HepG2 (cell line): ENCODE data around the gene AK2. TPM values are rescaled to one million over a fixed set of nuclear protein-coding genes. Genes with fewer than 3 reads are reported as not detected.
A peak's percentile ranks its signal among the peaks of the same experiment; 100 is the strongest.

Experiments
- ARID2 ChIP-seq: sonication (generic); formaldehyde crosslinking; IDR thresholded peaks from 2 replicates; pipeline ENCODE4 v1.8.1; 2022; ENCODE audit warnings: mild to moderate bottlenecking, missing genetic modification reagents, borderline replicate concordance
- CENPX ChIP-seq: sonication (generic); formaldehyde crosslinking; IDR thresholded peaks from 2 replicates; pipeline ENCODE4 v1.9.0; 2021; ENCODE audit warnings: mild to moderate bottlenecking, missing genetic modification reagents, moderate library complexity
- CHD4 ChIP-seq: fragments of 200-600 bp; sonication (generic); IDR thresholded peaks from 2 replicates; pipeline ENCODE4 v1.7.0; 2017; ENCODE audit warnings: mild to moderate bottlenecking, low read length, borderline replicate concordance
- FOXA1 ChIP-seq, 2 experiments: fragments of 450-650 bp in 1 of 2; sonication (generic) in 1 of 2; formaldehyde crosslinking in 1 of 2; IDR thresholded peaks; 2 replicates each; pipeline versions ENCODE4 v1.4.0 to v1.6.1; 2016 to 2020; ENCODE audit warnings: missing genetic modification reagents in 1 of 2
- FOXC1 ChIP-seq: sonication (generic); formaldehyde crosslinking; IDR thresholded peaks from 2 replicates; pipeline ENCODE4 v1.8.0; 2022; ENCODE audit warnings: mild to moderate bottlenecking, missing genetic modification reagents, borderline replicate concordance
- GTF2F1 ChIP-seq: fragments of 150-350 bp; IDR thresholded peaks from 2 replicates; pipeline ENCODE4 v1.6.1; 2014; ENCODE audit warnings: low read length
- MED1 ChIP-seq: sonication (generic); formaldehyde crosslinking; IDR thresholded peaks from 2 replicates; pipeline ENCODE4 v1.4.0; 2020; ENCODE audit warnings: missing genetic modification reagents
- MTA1 ChIP-seq: sonication (generic); formaldehyde crosslinking; IDR thresholded peaks from 2 replicates; pipeline ENCODE4 v1.4.0; 2020; ENCODE audit warnings: missing genetic modification reagents, mild to moderate bottlenecking, borderline replicate concordance
- NONO ChIP-seq, 2 experiments: fragments of 450-650 bp in 1 of 2; sonication (generic) in 1 of 2; formaldehyde crosslinking in 1 of 2; IDR thresholded peaks in 1 of 2; conservative IDR thresholded peaks in 1 of 2; 2 replicates each; pipeline versions ENCODE4 v1.6.1 to v1.8.0; 2017 to 2022; ENCODE audit warnings: mild to moderate bottlenecking in 1 of 2, missing genetic modification reagents in 1 of 2, moderate library complexity in 1 of 2
- NR2C2 ChIP-seq: sonication (generic); formaldehyde crosslinking; IDR thresholded peaks from 2 replicates; pipeline ENCODE4 v1.4.0; 2020; ENCODE audit warnings: missing genetic modification reagents, mild to moderate bottlenecking, moderate library complexity, borderline replicate concordance
- POLR2A ChIP-seq, 2 experiments: IDR thresholded peaks; 2 replicates each; pipeline ENCODE4 v1.6.1; 2011; ENCODE audit warnings: low read depth in 2 of 2, low read length in 2 of 2, mild to moderate bottlenecking in 1 of 2, moderate library complexity in 1 of 2; ENCODE audit not compliant: insufficient read depth in 1 of 2
- SIN3B ChIP-seq: fragments of 150-350 bp; IDR thresholded peaks from 2 replicates; pipeline ENCODE4 v1.6.1; 2014; ENCODE audit warnings: low read length
- SNRNP70 ChIP-seq: fragments of 200-400 bp; formaldehyde crosslinking; IDR thresholded peaks from 2 replicates; pipeline ENCODE4 v1.6.1; 2017; ENCODE audit warnings: mild to moderate bottlenecking, low read depth, low read length, moderate library complexity
- STAT5B ChIP-seq: sonication (generic); formaldehyde crosslinking; IDR thresholded peaks from 2 replicates; pipeline ENCODE4 v1.4.0; 2020; ENCODE audit warnings: missing genetic modification reagents
- ZC3H13 ChIP-seq: sonication (generic); formaldehyde crosslinking; IDR thresholded peaks from 2 replicates; pipeline ENCODE4 v1.8.1; 2023; ENCODE audit warnings: mild to moderate bottlenecking, missing genetic modification reagents, moderate library complexity
- ZFP36 ChIP-seq: fragments of 150-350 bp; IDR thresholded peaks from 2 replicates; pipeline ENCODE4 v1.6.1; 2018; ENCODE audit warnings: borderline replicate concordance, low read length, low read depth; ENCODE audit not compliant: partially characterized antibody
- ZFP62 ChIP-seq: sonication (generic); formaldehyde crosslinking; IDR thresholded peaks from 2 replicates; pipeline ENCODE4 v1.4.0; 2020; ENCODE audit warnings: missing genetic modification reagents
- ZNF205 ChIP-seq: IDR thresholded peaks from 2 replicates; pipeline ENCODE4 v1.6.1; 2018; ENCODE audit warnings: missing biosample characterization, missing genetic modification reagents
- ZNF224 ChIP-seq: sonication (generic); formaldehyde crosslinking; IDR thresholded peaks from 2 replicates; pipeline ENCODE4 v1.5.0; 2020; ENCODE audit warnings: mild to moderate bottlenecking, missing genetic modification reagents
- ZNF3 ChIP-seq: IDR thresholded peaks from 2 replicates; pipeline ENCODE4 v1.7.0; 2017; ENCODE audit warnings: inconsistent platforms
- ZNF441 ChIP-seq: sonication (generic); formaldehyde crosslinking; IDR thresholded peaks from 2 replicates; pipeline ENCODE4 v1.7.0; 2021; ENCODE audit warnings: missing genetic modification reagents, borderline replicate concordance
- ZNF616 ChIP-seq: sonication (generic); formaldehyde crosslinking; IDR thresholded peaks from 2 replicates; pipeline ENCODE4 v1.5.0; 2020; ENCODE audit warnings: low read depth, mild to moderate bottlenecking, missing genetic modification reagents
- ZNF879 ChIP-seq: sonication (generic); formaldehyde crosslinking; IDR thresholded peaks from 2 replicates; pipeline ENCODE4 v1.8.1; 2023; ENCODE audit warnings: missing genetic modification reagents
- polyA plus RNA-seq, 8 experiments: library from polyadenylated mRNA; depleted of rRNA in 3 of 8; stranded (reverse) in 7 of 8; unstranded in 1 of 8; fragments of >200 nt; fragmentation: Illumina TruSeq in 4 of 8; extraction: Trizol in 4 of 8; gene quantifications; 2 replicates each; pipeline versions ENCODE4 v1.2.1 to v1.2.3, GENCODE V29; 2011 to 2016; ENCODE audit warnings: low read depth in 4 of 8, missing spikeins in 1 of 8, mixed read lengths in 1 of 8; ENCODE audit not compliant: insufficient read depth in 1 of 8
- total RNA-seq, 5 experiments: library from RNA; depleted of rRNA; stranded (reverse); fragments of >200 nt; fragmentation: Illumina TruSeq; extraction: Trizol; gene quantifications; 2 replicates each; pipeline ENCODE4 v1.2.3, GENCODE V29; 2016; ENCODE audit warnings: low read depth in 1 of 5
- TF ChIP-seq, protein P1 (sequence below): sonication (generic); formaldehyde crosslinking; IDR thresholded peaks from 2 replicates; pipeline ENCODE4 v1.5.0; 2020; ENCODE audit warnings: missing genetic modification reagents
- TF ChIP-seq, protein P2 (sequence below): sonication (generic); formaldehyde crosslinking; IDR thresholded peaks from 2 replicates; pipeline ENCODE4 v1.8.1; 2023; ENCODE audit warnings: mild to moderate bottlenecking, missing genetic modification reagents
- TF ChIP-seq, protein P3 (sequence below): sonication (generic); formaldehyde crosslinking; IDR thresholded peaks from 2 replicates; pipeline ENCODE4 v1.8.0; 2022; ENCODE audit warnings: mild to moderate bottlenecking, missing genetic modification reagents, moderate library complexity

AK2 gene
- total and polyA plus RNA-seq, 2 of the 13 experiments (the other 11 are each of a cell fraction or from before 2014, with no cell fraction given) = 170 to 188 TPM

DNA sequence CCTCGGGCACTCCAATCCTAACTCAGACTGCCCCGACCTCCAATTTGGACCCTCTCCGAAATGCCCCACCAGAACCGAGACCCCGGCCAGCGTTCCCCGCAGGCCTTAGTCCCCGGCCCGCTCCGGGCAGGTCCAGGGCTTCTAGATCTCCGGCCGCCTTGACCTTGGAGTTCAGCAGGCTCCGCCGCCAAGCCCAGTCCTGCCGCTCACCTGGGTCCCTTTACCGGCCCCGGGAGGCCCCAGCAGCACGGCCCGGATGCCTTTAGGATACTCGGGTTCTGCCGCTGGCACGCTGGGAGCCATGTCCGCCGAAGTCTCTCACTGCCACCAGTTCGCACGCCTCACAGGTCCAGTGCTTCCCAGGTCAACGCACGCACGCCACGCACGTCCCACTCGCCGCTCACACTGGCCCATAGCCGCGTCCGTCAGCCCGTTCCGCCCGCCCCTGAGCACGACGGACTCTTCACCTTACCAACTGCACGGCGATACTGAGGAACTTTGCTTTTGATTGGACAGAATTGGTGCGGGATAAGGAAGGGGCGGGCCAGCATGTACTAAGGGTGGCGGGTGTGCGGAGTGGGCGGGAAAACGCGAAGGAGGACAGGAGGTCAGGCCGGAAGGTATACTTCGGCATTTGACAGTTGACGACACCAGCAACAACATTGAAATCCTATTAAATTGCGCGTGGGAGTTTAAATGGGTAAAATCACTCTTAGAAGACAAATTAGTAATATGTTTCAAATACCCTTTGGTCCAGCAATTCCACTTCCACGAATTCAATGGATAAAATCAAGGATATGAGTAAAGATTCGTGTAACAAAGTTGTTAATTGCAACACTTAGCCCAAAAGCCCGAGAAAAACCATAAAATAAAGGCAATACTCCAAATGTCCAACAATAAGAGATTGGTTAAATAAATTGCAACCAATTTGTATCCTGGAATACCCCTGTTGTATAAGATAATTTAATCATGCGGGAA is at the start of gene AK2 (continued):
- TF ChIP-seq ZNF441 (CRISPR knock-in tag) (peak; percentile 52), SIN3B (no peak), MED1 (CRISPR knock-in tag) (peak; percentile 55; the same call in 1 of the 2 replicates), ZC3H13 (CRISPR knock-in tag) (peak; percentile 94; the same call in 1 of the 2 replicates), SNRNP70 (no peak), ZNF205 (CRISPR knock-in tag) (0 out of 2 replicates have a peak, but pooled peaks have one; percentile 36), ZFP62 (CRISPR knock-in tag) (no peak), STAT5B (CRISPR knock-in tag) (no peak), NONO (IDR thresholded peaks at IDR 0.05) (no peak), NONO (CRISPR knock-in tag; conservative IDR thresholded peaks at IDR 0.05) (peak; percentile 93), GTF2F1 (no peak), FOXA1 (IDR thresholded peaks at IDR 0.05) (no peak), FOXA1 (CRISPR knock-in tag; IDR thresholded peaks at IDR 0.05) (peak; percentile 3; the same call in 1 of the 2 replicates), ARID2 (CRISPR knock-in tag) (peak; percentile 95; the same call in 1 of the 2 replicates), NR2C2 (CRISPR knock-in tag) (peak; percentile 98), CHD4 (no peak), FOXC1 (CRISPR knock-in tag) (peak; percentile 70; the same call in 1 of the 2 replicates), CENPX (CRISPR knock-in tag) (no peak), ZNF879 (CRISPR knock-in tag) (peak; percentile 90; the same call in 1 of the 2 replicates), ZNF224 (no peak), POLR2A (IDR thresholded peaks at IDR 0.05; ENCODE audit: insufficient read depth in 1 of 2, low read depth in 2 of 2, low read length in 2 of 2) (peak; percentile 63 to 80; a peak in 3 of 4 replicates), ZNF616 (peak; percentile 95; the same call in 1 of the 2 replicates), ZNF3 (0 out of 2 replicates have a peak, but pooled peaks have one; percentile 69), ZFP36 (no peak), MTA1 (CRISPR knock-in tag) (peak; percentile 80; the same call in 1 of the 2 replicates)
- TF ChIP-seq, protein P1, sequence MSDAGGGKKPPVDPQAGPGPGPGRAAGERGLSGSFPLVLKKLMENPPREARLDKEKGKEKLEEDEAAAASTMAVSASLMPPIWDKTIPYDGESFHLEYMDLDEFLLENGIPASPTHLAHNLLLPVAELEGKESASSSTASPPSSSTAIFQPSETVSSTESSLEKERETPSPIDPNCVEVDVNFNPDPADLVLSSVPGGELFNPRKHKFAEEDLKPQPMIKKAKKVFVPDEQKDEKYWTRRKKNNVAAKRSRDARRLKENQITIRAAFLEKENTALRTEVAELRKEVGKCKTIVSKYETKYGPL (CRISPR knock-in tag) = peak; percentile 43; the same call in 1 of the 2 replicates
- TF ChIP-seq, protein P2, sequence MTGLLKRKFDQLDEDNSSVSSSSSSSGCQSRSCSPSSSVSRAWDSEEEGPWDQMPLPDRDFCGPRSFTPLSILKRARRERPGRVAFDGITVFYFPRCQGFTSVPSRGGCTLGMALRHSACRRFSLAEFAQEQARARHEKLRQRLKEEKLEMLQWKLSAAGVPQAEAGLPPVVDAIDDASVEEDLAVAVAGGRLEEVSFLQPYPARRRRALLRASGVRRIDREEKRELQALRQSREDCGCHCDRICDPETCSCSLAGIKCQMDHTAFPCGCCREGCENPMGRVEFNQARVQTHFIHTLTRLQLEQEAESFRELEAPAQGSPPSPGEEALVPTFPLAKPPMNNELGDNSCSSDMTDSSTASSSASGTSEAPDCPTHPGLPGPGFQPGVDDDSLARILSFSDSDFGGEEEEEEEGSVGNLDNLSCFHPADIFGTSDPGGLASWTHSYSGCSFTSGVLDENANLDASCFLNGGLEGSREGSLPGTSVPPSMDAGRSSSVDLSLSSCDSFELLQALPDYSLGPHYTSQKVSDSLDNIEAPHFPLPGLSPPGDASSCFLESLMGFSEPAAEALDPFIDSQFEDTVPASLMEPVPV (CRISPR knock-in tag) = peak; percentile 96
- TF ChIP-seq, protein P3, sequence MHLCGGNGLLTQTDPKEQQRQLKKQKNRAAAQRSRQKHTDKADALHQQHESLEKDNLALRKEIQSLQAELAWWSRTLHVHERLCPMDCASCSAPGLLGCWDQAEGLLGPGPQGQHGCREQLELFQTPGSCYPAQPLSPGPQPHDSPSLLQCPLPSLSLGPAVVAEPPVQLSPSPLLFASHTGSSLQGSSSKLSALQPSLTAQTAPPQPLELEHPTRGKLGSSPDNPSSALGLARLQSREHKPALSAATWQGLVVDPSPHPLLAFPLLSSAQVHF (CRISPR knock-in tag) = peak; percentile 97
